ENCODE data around the gene IGFBP1. TPM values are rescaled to one million over a fixed set of nuclear protein-coding genes. Genes with fewer than 3 reads are reported as not detected.

IGFBP1 gene
- total RNA-seq, 1 experiment from 2014 or later: 0.12 TPM

GRCh38 chr7:45881280-45881758 lies 7.0 kb upstream of the IGFBP1 start:
- no peak for DNase-seq (ENCODE audit: low spot score)

GRCh38 chr7:45881759-45882464 lies 6.4 kb upstream of the IGFBP1 start:
- DNase-seq (ENCODE audit: low spot score): peak; percentile 62

- DNase-seq (ENCODE audit: low spot score): peak; percentile 72
Measured at GRCh38 chr7:45882465-45882810, 5.8 kb upstream of the IGFBP1 start.

- no peak for DNase-seq (ENCODE audit: low spot score)
Measured at GRCh38 chr7:45884136-45884535, 4.2 kb upstream of the IGFBP1 start.

GRCh38 chr7:45885264-45885882 lies 2.9 kb upstream of the IGFBP1 start:
- peak; percentile 96 for DNase-seq (ENCODE audit: low spot score)

- DNase-seq (ENCODE audit: low spot score): no peak
Measured at GRCh38 chr7:45886931-45887667, 1.2 kb upstream of the IGFBP1 start.

- DNase-seq (ENCODE audit: low spot score): no peak
Measured at GRCh38 chr7:45888993-45889366, 692 bp downstream of the IGFBP1 start.

- no peak for DNase-seq (ENCODE audit: low spot score)
Measured at GRCh38 chr7:45889367-45890067, 1.2 kb downstream of the IGFBP1 start.

- no peak for DNase-seq (ENCODE audit: low spot score)
Measured at GRCh38 chr7:45890125-45890901, 2.0 kb downstream of the IGFBP1 start.

GRCh38 chr7:45890902-45891461 lies 2.7 kb downstream of the IGFBP1 start:
- DNase-seq (ENCODE audit: low spot score): peak; percentile 57

GRCh38 chr7:45891462-45892402 lies 3.4 kb downstream of the IGFBP1 start:
- no peak for DNase-seq (ENCODE audit: low spot score)

GRCh38 chr7:45892407-45893035 lies 4.2 kb downstream of the IGFBP1 start:
- no peak for DNase-seq (ENCODE audit: low spot score)

- no peak for DNase-seq (ENCODE audit: low spot score)
Measured at GRCh38 chr7:45893374-45893995, 5.2 kb downstream of the IGFBP1 start.

- DNase-seq (ENCODE audit: low spot score): no peak
Measured at GRCh38 chr7:45893996-45894664, 5.8 kb downstream of the IGFBP1 start.

GRCh38 chr7:45894665-45895062 lies 6.4 kb downstream of the IGFBP1 start:
- DNase-seq (ENCODE audit: low spot score): no peak

- DNase-seq (ENCODE audit: low spot score): peak; percentile 98
Measured at GRCh38 chr7:45897042-45897690, 8.9 kb downstream of the IGFBP1 start.

- peak; percentile 31 for DNase-seq (ENCODE audit: low spot score)
Measured at GRCh38 chr7:45898222-45898621, 9.9 kb downstream of the IGFBP1 start.

- no peak for DNase-seq (ENCODE audit: low spot score)
Measured at GRCh38 chr7:45901566-45901965, 13.3 kb downstream of the IGFBP1 start.

All from A172 (cell line).